Measurements from ENCODE around the gene BTBD17.
"Not testable (repeated sequence)": the region's sequence is repeated elsewhere in the genome, so short reads cannot be mapped to it uniquely, and the experiment has no call there.

Gene BTBD17, protein sequence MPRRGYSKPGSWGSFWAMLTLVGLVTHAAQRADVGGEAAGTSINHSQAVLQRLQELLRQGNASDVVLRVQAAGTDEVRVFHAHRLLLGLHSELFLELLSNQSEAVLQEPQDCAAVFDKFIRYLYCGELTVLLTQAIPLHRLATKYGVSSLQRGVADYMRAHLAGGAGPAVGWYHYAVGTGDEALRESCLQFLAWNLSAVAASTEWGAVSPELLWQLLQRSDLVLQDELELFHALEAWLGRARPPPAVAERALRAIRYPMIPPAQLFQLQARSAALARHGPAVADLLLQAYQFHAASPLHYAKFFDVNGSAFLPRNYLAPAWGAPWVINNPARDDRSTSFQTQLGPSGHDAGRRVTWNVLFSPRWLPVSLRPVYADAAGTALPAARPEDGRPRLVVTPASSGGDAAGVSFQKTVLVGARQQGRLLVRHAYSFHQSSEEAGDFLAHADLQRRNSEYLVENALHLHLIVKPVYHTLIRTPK

DNA sequence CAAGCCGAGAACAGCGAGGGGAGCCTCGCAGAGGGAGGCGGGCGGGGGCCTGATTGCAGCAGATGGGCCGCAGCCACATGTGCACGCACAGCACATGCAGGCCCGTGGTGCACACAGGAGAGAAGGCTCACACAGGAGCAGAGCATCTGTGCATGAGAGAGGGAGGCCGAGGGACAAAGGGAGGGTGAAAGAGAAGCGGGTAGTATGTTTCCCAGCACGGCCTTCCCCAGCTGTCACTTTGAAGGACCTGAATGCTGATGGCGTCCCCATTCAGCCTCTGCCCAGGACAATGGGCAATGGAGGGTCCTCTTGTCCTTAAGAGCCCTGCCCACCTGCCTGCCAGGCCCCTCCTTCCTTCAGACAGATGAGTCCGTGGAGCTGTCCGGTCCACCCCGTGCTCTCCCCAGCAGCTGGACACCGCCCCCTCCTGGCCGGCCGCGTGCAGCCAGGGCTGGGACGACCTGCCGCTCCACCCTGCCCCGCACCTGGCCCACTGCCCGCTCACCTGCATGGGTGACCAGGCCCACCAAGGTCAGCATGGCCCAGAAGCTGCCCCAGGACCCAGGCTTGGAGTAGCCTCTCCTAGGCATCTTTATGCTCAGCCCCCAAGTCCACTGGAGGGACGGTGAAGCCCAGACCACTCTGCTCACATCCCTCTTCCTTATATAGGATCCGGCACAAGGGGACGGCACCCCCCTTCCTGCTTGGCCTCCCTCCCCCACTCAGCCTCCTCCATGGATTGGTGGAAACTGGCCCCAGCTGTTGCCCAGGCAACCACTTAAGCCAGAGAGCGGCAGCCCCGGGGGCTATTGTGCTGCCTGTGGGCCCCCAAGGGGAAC, at the start of gene BTBD17:
TSS of gene BTBD17 (minus strand) at position 639 of the 839 bp plus-strand sequence. CDS start at position 590, 49 bp downstream.
- DNase-seq = peak; percentile 54

DNA sequence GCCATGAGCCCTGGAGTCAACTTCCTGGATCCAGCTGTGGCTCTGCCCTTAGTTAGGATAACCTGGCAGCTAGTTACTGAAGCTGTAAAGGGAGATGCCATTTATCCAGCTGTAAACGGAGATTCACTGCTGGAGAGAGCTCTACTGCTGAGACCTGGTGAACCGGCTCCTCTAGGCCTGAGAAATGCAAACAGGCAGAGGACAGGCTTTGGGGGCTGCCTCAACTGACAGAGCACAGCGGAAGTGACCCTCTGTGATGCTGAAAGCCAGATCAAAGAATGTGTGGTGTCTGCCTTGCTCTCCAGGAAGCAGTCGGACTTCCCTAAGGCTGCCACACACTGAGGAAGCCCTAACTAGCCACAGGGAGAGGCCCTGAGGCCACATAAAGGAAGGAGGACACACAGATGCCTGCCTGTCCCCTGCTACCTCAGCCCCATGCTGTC, 48.4 kb upstream of the BTBD17 start:
- DNase-seq = no peak

DNA sequence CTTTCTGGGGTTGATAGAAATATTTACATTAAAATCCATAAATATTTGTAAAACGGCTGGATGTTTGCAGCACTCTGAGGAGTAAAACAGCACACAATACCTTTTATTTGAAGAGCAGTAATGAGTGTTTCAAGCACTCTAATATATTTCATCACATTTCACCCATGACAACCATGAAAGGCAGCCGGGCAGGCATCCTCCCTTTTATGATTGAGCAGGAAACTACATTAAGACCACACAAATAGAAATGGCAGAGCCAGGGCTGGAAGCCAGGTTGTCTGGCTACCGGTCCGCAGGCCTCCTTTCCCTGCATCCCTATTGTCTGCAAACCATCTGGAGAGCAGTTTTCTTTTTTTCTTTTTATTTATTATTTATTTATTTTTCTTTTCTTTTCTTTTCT, 47.1 kb upstream of the BTBD17 start:
- DNase-seq = no peak

DNA sequence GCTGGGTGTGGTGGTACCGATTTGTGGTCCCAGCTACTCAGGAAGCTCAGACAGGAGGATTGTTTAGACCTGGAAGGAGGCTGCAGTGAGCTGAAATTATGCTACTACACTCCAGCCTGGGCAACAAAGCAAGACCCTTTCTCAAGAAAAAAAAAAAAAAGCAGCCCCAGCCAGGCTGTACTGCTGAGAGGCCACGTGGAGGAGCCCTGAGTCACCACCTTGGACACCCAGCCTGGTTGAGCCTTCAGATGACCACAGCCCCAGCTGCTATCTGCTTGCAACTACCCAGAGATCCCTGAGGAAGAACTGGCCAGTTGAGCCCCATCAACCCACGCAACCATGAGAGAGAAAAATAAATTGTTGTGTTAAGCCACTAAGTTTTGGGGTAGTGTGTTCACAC, 46.6 kb upstream of the BTBD17 start:
- no peak for DNase-seq

DNA sequence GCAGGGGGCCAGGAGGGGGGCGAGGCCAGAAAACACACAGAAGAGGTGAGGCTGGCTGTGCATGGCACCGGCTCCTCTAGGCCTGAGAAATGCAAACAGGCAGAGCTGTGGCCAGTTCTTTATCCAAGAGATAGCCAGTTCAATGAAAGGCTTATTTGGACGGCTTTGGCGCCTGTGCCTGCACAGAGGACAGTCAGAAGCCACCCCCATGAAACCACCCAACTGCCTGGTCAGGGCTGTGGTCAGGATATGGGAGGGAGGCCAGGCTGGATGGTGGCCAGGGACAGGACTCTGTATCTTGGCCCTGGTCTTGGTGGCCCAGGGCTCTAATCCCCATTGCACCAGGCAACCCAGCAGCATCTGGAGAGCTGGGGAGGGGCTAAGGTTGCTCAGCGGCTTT, 45.7 kb upstream of the BTBD17 start:
- DNase-seq = no peak

DNA sequence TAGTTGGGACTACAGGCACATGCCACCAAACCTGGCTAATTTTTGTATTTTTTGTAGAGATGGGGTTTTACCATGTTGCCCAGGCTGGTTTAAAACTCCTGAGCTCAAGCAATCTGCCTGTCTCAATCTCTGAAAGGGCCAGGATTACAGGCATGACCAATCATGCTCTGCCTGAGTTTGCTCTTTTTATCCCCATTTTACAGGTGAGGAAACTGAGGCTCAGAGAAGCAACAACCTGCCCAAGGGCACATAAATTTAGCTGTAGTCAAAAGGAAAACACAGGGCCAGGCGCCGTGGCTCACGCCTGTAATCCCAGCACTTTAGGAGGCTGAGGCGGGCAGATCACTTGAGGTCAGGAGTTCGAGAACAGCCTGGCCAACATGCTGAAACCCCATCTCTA, 43.6 kb upstream of the BTBD17 start:
- not testable (repeated sequence) for DNase-seq

DNA sequence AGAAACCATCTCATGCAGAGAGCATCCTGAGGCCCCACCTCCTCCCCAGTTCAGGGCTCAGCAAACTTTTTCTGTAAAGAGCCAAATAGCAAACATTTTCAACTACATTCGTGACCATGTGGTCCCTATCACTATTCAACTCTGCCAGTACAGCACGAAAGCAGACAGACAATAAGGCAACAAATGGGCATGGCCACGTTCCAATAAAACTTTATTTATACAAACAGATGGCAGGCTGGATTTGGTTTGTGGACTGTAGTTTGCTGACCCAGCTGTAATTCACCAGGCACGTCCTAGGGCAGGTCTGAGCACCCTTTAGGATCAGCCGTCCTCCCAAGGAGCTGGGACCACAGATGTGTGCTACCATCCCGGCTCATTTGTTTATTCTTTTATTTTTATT, 43.1 kb upstream of the BTBD17 start:
- no peak for DNase-seq

DNA sequence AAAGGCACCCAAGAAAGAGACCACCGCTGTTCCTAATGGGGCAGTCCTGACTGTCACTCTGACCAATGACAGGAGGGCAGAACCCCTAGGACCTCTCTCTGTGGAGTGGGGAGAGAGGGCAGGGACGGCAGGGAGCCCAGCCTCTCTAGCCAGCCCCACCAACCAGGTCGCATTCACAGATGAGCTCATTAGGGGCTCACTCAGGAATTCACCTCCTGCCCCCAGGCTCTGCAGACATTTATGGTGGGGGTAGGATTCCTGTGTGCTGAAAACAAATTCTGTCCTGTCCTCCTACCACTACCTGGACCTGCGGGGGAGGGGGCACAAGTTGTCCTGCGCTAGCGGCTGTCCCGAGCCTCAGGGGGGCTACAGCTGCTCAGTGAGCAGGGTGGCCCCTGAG, 42.5 kb upstream of the BTBD17 start:
- no peak for DNase-seq

DNA sequence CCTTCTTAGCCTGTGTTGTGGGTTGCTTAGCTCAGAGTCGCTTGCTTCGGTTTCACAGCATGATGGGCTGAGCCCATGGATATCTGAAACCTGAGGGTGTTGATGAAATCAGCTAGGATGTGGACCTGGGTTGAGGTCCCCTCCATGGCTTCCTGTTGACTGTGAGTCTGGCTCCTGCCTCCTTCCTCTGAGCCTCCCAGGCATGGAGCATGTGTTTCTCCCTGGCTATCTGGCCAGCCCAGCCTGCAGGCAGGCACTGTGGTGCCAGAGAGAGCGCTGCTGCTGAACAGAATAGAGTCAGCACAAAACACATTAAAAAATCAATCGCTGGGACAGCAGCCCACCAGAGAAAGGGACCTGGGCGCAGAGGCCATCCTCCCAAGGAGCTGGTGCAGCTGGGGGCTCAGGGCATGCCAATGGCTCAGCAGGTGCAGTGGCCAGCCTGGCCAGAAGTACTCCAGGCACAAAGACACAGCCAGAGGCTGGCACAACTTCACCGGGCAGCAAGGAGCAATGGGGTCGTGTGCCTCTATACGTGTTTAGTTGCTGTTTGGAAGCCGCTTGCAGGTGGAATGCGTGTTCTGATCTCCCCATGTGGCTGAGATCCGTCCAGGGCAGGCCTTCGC, 42.0 kb upstream of the BTBD17 start:
- no peak for DNase-seq

DNA sequence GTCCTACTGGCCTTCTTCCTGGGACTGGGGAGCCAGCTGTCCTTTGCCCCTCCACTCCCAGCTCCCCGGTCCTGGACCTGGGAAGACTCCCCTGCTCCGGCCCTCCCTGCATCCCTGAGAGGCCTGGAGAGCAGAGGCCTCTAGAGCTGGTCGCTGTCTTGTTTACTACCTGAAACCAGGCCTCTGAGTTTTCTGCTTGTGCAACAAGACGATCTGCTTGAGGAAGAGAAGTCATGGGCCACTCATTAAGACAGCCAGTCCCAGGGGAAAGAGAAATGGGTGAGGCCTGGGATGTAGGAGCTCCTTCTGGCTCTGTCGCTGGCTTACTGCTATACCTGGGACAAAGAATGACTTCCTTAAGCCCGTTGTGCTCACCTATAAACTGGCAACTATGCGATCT, 40.4 kb upstream of the BTBD17 start:
- DNase-seq = no peak

DNA sequence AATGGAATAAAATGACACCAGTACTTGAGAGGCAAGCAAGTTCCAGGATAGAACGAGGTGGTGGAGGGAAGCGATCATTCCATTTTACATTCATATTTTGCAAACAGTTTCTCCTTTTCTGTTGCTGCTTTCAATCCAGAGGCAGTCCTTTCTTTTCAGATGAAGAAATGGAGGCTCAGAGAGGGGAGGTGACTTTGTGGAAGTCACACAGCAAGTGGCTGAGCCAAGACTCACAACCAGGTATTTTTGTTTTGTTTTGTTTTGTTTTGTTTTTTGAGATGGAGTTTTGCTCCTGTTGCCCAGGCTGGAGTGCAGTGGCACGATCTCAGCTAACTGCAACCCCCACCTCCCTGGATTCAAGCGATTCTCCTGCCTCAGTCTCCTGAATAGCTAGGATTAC, 34.9 kb upstream of the BTBD17 start:
- DNase-seq = no peak

DNA sequence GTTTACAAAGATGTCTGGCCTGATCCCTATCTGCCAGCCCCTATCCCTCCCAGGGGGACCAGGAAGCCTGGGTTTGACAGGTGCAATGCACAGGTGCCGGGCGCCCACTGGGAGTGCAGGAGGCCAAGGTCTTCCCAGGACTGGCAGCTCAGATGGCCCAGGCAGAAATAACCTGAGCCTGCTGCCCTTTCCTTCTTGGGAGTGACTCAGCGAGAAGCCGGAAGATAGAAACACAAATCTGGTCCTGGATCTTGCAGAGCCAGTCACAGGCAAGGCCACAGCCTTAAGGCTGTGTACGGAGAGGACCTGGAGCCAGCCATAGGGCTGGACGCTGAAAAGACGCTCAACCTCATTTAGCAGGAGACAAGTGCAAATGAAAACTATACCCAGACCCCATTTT, 33.3 kb upstream of the BTBD17 start:
- DNase-seq = no peak

DNA sequence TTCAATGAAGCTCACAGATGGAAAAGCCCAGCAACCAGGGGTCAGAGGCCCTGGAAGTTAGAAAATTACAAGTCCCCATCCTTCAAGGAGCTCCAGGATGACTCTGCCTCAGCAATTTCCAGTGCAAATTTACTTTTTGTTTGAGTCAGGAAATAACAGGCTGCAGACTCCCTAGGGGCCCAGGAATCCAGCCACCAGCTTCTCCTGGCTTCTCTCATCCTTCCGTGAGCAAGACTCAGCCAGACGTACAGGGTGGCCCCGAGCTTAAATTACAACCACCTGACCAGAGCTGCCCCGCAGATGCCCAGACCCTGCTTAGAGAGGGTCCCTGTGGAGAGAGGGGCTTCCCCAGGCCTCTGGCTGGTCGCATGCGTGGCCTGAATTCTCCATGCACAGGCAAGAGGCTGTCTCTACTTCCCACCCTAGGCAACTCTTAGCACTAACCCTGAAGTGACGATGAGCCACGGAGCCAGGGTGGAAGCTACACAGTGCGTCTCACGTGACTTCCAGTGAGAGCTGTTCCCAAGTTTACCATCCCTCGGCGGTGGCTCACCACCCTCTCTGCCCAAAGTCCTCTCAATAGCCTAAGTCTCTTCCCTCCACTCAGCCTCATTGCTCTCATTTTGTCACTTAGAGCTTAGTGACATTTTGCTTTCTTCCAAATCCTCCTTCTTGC, 32.7 kb upstream of the BTBD17 start:
- DNase-seq = no peak

DNA sequence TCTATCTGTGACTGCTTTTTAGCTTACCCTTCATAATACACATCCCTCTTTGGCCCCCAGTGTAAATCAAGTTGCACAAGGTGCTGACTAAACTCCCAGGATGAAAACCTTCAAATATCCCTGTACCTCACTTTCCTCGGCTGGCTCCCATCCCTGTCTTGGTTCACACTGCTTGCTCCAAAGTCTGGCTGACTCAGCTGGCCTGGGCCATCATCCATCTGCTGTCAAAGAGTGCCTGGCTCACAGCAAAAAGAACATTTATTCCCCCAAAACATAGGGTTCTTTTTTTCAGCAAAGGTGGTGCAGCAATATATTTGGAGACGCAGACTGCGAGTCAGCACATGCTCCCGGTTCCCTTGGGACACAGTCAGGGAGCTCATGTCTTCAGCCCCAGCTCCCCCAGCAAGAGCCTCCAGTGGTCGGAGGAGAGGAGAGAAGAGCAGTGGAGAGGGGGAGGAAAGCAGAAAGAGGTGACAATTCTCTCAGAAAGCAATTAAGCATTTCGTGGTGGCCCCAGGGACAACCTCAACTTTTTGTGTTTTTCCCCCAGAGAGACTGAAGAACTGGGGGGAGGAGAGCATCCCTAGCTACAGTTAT, 31.8 kb upstream of the BTBD17 start:
- no peak for DNase-seq

DNA sequence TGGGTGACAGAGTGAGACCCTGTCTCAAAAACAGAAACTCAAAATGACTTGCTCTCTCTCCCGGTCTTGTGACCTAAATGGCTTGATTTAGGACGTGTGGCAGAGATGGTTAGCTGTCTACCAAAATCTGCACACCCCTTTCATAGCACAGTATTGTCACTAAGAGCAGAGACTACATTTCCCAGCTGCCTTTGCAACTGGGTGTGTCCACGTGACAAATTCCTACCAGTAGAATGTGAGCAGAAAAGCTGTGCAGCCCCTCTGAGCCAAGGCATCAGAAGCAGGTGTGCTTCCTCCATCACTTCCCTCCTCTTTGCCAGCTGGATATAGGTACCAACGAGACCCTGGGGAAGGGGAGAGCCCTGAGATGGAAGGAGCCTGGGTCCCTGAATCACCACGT, 31.2 kb upstream of the BTBD17 start:
- DNase-seq = no peak

DNA sequence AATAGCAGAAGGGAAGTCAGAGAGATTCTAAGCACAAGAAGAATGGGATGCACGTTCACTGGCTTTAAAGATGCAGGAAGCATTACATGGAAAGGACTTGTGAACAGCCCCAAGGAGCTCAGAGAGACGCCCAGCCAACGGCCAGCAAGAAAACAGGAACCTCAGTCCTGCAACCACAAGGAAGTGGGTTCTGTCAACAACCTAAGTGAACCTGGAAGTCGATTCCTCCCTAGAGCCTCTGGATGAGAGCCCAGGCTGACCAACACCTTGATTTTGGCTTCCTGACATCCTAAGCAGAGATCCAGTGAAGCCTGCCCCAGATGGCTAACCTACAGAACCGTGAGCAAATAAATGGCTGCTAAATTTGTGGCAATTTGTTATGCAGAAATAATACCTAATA, 30.1 kb upstream of the BTBD17 start:
- no peak for DNase-seq

DNA sequence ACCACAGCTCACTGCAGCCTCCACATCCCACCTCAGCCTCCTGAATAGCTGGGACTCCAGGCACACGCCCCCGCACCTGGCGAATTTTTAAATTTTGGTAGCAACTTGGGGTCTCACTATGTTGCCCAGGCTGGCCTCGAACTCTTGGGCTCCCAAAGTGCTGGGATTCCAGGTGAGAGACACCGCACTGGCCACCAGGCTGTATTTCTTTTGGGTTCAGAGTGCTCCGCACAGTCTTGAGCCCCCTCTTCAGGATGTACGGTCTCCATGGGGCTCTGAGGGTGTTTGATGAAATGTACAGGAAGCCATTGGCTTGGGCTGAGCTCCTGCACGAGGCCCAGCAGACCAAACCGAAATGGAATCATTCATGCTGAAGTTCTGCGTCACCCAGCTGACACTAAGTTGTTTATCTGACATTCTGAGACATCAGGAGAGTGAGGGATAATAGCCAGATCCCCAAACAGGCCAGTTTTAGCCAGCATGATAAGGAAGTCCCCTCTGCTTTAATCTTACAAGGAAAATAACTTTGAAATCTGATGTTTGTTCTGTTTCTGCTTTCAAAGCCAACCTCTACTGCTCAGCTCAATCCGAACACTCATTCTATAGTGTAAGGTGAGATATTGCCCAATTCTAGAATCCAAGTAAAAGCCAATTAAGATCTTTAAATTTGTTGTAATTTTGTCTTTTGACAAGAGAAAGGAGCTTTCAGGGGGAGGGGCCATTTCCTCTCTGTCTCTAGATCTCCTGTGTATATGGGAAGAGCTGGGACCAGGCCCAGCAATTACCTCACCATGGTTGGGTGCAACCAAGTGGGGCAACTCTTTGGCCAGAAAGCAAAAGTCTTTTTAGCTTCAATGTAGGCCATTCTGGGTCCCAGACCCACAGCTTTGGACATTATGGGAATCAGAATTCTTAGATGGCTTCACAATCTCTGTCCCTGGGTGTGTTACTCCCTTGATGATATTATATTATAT, 29.3 kb upstream of the BTBD17 start:
- no peak for DNase-seq

DNA sequence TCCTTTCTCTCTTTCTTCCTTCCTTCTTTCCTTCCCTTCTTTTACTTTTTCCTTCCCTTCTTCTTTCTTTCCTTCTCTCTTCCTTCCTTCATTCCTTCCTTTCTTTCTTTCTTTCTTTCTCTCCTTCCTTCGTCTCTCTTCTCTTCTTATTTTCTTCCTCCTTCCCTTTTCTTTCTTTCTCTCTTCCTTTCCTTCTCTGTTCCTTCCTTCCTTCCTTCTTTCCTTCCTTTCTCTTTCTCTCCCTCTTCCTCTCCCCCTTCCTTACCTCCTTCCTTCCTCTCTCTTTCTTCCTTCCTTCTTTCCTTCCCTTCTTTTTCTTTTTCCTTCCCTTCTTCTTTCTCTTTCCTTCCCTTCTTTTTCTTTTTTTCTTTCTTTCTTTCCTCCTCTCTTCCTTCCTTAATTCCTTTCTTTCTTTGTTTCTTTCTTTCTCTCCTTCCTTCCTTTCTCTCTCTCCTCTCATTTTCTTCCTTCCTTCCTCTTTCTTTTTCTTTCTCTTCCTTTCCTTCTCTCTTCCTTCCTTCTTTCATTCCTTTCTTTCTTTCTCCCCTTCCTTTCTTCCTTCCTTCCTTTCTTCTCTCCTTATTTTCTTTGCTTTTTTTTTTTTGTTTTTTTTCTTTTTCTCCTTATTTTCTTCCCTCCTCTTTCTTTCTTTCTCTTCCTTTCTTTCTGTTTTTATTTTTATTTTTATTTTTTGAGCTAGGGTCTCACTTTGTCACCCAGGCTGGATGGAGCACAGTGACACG, 28.4 kb upstream of the BTBD17 start:
- no peak for DNase-seq

DNA sequence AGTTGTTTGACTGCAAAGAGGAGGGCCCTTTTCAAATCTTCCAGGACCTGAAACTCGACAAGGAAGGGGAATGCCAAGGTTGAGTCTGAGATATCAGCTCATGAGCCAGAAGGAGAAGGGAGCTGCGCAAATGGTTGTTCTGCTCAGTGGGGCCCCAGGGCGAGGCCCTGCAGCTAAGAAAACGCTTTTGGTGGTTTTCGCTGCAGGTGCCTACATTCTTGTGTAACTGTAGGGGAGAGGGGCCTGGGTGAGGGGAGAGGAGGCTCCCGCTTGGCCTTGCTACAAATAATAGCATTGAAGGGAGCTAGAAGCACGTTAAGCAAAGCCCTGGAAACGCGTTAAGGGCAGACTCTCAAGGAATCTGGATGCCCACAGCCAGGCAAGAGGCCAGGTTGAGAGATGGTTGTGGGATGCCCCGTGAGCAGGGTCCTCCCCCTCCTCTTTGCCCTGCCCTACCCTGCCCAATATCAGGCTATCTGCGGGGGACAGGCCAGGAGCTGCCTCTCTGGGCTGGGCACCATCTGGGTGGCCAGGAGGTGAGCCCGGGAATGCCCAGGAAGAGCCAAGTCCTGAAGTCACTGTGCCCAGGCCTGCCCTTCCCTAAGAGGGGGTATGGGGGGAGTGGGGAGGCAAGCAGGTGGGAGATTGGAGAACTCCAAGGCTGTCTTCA, 27.6 kb upstream of the BTBD17 start:
- no peak for DNase-seq

Data from CD4-positive, alpha-beta T cell treated with Interleukin-6 for 4 hours (primary cell).